Stimulated activated CD4-positive, alpha-beta T cell treated with anti-CD3 and anti-CD28 coated beads, Interleukin-15, amount 100 ng/mL, for 24 hours (primary cell): ENCODE data around the gene CTF1.
A peak's percentile ranks its signal among the peaks of the same experiment; 100 is the strongest.
"Not testable (repeated sequence)": the region's sequence is repeated elsewhere in the genome, so short reads cannot be mapped to it uniquely, and the experiment has no call there.

Source experiments
- DNase-seq: peaks from one replicate; pipeline ENCODE4 v3.0.0-alpha.2; 2020

CTF1 gene

GRCh38 chr16:30896261-30896888 lies at the start of gene CTF1:
TSS of gene CTF1 (plus strand) at chr16:30896614. CDS start at chr16:30896644, 30 bp downstream.
- no peak for DNase-seq

DNA sequence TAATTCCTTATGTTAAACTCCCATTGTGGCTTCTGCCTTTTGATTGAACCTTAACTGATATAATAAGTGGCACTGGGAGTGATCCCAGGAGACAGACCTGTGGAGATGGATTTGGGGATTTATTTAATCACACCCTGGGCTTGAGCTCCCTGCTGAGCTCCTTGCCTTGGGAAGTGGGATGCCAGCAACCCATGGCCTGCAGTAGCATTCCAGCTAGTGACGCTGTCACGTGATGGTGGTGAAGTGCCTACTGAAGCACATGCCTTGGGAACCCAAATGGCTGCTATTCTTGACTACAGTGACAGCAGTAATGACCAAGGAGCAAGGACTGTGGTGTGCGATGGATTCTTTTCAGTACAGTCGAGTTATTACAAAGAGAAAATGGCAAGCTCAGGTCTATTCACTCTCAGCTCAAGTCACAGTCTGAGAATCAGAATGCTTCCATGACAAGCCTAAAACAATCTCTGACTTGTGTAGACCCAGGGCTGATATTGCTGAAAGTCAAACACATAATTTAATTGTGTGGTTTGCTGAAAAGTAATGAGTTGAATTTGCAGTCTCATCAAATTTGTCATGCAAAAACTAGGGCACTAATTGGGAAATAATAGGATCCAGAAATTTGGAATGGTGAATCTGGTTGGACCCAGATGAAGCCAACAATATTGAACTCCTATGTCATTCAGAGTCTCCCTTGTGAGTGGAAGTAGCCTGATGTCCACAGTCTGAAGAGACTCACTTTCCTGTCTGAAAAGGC lies 49.6 kb upstream of the CTF1 start:
- no peak for DNase-seq

DNA sequence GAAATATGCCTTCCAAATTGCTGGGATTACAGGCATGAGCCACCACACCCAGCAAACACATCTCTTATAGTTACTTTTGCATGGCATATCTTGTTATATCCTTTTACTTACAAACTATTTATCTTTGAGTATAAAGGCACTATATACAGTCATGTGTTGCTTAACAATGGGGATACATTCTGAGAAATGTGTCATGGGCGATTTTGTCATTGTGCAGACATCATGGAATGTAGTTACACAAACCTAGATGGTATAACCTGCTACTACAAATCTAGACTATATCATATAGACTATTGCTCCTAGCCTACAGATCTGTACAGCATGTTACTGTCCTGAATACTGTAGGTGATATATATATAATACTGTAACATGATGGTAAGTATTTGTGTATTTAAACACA lies 46.2 kb upstream of the CTF1 start:
- DNase-seq = no peak

DNA sequence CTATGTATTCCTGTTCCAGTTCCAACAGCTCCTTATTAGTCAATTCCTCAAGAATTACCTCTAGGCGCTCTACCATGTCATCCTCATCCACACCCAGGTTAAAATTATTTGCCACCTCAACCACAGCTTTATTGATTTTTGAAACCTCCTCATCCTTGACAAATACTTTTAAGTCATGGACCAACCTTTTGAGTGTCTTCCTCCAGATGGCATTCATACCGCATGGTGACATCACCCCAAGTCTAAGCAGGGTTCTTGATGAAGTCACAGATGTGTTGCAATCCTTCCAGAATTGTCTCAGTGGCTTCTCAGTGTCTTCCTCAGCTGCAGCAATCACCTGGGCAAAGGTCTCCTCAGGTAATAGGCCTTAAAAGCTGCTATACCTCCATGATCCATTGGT lies 42.7 kb upstream of the CTF1 start:
- DNase-seq = no peak

GRCh38 chr16:30858111-30858495 lies 38.3 kb upstream of the CTF1 start:
- DNase-seq = no peak

GRCh38 chr16:30858829-30859423 lies 37.5 kb upstream of the CTF1 start:
- no peak for DNase-seq

DNA sequence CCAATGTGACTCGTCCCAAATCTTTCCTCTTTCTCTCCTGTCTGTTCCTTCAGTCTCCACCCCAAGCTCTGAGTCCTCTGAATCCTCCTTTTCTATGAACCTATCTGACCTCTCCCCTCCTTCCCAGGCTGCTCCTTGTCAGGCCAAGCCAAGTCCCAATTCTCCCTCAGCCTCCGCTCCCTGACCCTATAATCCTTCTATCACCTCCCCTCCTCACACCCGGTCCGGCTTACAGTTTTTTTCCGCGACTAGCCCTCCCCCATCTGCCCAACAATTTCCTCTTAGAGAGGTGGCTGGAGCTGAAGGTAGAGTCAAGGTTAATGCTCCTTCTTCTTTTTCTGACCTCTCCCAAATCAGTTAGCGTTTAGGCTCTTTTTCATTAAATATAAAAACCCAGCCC lies 35.7 kb upstream of the CTF1 start:
- not testable (repeated sequence) for DNase-seq

DNA sequence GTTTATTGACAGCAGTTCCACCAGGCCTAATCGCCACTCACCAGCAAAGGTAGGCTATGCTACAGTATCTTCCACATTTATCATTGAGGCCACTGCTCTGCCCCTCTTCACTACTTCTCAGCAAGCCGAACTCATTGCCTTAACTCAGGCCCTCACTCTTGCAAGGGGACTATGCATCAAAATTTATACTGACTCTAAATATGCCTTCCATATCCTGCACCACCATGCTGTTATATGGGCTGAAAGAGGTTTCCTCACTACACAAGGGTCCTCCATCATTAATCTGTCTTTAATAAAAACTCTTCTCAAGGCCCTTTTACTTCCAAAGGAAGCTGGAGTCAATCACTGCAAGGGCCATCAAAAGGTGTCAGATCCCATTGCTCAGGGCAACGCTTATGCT lies 33.2 kb upstream of the CTF1 start:
- not testable (repeated sequence) for DNase-seq

DNA sequence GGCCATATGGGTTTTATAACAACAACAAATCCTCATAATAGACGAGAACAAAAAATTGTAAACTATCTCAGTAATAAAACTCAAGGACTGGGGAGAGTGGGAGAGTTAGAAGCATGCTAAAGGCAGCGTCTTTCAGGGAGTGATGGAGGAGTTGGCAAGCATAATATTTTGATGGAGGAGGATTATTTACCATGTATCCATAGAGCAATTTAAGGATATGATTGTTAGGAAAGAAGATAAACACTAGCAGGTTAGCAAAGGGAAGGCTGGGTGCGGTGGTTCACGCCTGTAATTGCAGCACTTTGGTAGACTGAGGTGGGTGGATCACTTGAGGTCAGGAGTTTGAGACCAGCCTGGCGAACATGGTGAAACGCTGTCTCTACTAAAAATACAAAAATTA lies 30.4 kb upstream of the CTF1 start:
- DNase-seq = no peak

- no peak for DNase-seq
Measured at GRCh38 chr16:30867747-30868146, 28.7 kb upstream of the CTF1 start.

DNA sequence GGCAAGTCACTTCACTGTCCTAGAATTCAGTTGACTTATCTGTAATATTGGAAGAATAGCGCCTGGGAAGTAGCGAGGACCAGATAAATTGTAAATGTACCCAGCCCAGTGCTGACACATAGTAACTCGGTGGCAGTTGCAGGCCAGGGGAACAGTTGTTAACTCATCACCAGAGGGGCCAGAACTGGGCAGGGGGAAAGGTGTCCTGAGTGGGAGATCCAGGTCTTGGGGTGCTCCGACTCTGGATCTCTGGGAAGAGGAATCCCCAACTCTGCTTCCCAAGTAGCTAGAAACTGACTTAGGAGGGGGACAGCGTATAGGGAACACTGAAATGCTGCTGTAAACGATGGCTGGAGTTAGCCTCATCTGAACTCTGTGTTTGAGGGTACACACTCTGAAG lies 25.5 kb upstream of the CTF1 start:
- no peak for DNase-seq

- DNase-seq = no peak
Measured at GRCh38 chr16:30874244-30874820, 22.1 kb upstream of the CTF1 start.

- DNase-seq = peak; percentile 93
Measured at GRCh38 chr16:30874821-30875717, 21.3 kb upstream of the CTF1 start.

- peak; percentile 33 for DNase-seq
Measured at GRCh38 chr16:30875871-30876801, 20.3 kb upstream of the CTF1 start.

DNA sequence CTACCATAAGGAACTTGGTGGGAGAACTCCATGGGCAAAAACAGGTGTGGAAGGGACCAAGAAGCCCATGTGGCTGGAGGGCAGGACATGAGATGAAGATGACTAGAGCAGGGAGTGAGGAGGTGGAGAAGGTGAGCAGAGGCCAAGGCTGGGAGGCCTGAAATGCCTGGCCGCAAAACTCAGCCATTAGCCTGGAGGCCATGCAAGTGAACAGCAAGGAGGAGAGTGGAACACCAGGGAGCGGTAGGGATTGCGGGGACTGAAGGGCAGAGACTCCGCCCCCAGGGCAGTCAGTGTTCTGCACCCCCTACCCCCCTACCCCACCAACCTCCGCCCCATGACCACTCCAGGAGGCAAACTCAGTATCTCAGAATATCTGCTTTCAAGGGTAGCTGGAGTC lies 19.5 kb upstream of the CTF1 start:
- no peak for DNase-seq

DNA sequence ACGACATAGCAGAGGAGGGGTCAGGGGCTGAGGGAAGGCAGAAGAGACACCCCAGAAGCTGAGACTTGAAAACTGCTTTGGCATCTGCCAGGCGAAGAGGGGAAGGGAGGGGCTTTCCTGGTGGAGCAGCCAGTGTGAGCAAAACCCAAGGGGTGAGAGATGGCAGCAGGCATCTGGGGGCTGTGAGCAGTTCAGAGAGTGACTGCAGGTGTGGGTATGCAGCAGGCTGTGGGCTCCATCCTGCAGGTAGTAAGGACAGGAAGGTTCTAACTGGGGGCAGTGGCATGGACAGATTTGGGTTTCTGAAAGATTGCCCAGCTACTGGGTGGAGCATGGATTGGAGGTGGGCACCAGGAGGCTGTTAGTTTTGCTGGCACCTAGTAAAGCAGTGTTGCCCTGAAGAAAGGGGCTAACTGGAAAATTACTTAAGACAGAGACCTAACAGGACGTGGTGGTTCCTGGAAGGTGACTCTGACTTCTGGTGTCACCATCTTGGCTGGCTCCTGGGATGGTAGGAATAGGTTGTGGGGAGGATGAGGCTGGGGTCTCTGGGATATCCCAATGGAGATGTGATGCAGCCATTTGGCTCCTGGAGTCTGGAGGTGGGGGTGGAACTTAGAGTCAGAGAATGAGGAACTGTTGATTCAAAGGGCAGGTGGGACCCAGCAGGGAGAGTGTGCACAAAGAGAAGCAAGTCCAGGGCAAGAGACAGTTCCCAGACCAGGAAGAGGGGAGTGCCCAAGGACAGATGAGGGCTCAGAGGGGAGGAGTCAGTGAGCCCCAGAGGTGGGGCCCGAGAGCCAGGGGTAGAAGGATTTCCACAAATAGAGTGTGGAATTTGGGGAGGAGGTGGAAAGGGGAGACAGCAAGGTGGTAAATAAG lies 13.7 kb upstream of the CTF1 start:
- DNase-seq = no peak

GRCh38 chr16:30884760-30885159 lies 11.7 kb upstream of the CTF1 start:
- DNase-seq = no peak

GRCh38 chr16:30885196-30885595 lies 11.2 kb upstream of the CTF1 start:
- no peak for DNase-seq

- no peak for DNase-seq
Measured at GRCh38 chr16:30886145-30886544, 10.3 kb upstream of the CTF1 start.

DNA sequence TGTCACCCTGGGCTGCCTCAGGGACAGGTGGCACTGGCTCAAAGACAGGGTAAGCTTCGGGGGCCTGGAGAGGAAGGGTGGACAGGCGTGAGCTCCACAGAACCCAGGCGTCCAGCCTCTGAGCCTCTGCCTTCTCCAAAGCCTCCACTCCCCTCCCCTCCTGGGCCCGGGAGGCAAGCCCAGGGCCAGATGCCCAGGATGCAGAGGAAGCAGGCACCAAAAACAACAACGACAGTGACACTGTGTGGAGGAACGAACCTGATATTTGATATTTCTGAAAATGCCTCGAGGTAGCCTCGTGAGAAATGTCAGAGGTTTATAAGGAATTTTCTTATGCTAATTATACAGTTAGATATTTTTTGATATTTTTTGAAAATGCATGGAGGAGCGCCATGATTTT lies 8.5 kb upstream of the CTF1 start:
- no peak for DNase-seq
